SK-N-SH (cell line): ENCODE data around the gene SDC3.

ENCODE experiments used
- EZH2phosphoT487 ChIP-seq: fragments of 200-600 bp; sonication (generic); IDR thresholded peaks from 2 replicates; pipeline ENCODE4 v1.6.1; 2017; ENCODE audit warnings: low read depth, mixed run types, mild to moderate bottlenecking, antibody characterized with exemption, moderate library complexity, borderline replicate concordance
- FOXM1 ChIP-seq: IDR thresholded peaks from 2 replicates; pipeline ENCODE4 v1.4.0; 2012; ENCODE audit warnings: low read depth, mild to moderate bottlenecking
- GATA2 ChIP-seq: sonication (generic); formaldehyde crosslinking; IDR thresholded peaks from 2 replicates; pipeline ENCODE4 v1.5.0; 2020; ENCODE audit warnings: mild to moderate bottlenecking, missing genetic modification reagents
- MEF2A ChIP-seq: IDR thresholded peaks from 2 replicates; pipeline ENCODE4 v1.4.0; 2012; ENCODE audit warnings: low read depth, borderline replicate concordance
- MXI1 ChIP-seq: IDR thresholded peaks from 2 replicates; pipeline ENCODE4 v1.6.1; 2012; ENCODE audit warnings: mild to moderate bottlenecking, low read depth, low read length, improper control_type of control experiment
- NFIC ChIP-seq: IDR thresholded peaks from 2 replicates; pipeline ENCODE4 v1.4.0; 2012; ENCODE audit warnings: borderline replicate concordance
- POLR2AphosphoS5 ChIP-seq: IDR thresholded peaks from 2 replicates; pipeline ENCODE4 v1.6.1; 2012; ENCODE audit warnings: low read depth, low read length
- RAD21 ChIP-seq: IDR thresholded peaks from 2 replicates; pipeline ENCODE4 v1.6.1; 2012; ENCODE audit warnings: mild to moderate bottlenecking, low read length
- SMC3 ChIP-seq: IDR thresholded peaks from 2 replicates; pipeline ENCODE4 v1.6.1; 2012; ENCODE audit warnings: low read depth, low read length, improper control_type of control experiment
- TAF1 ChIP-seq: IDR thresholded peaks from 2 replicates; pipeline ENCODE4 v1.6.1; 2012; ENCODE audit warnings: low read depth, mild to moderate bottlenecking, low read length, moderate library complexity, borderline replicate concordance
- TF ChIP-seq, protein P1 (sequence below): fragments of 200-600 bp; sonication (generic); IDR thresholded peaks from 2 replicates; pipeline ENCODE4 v1.6.1; 2017; ENCODE audit warnings: antibody characterized with exemption, mild to moderate bottlenecking, moderate library complexity
- TF ChIP-seq, protein P2 (sequence below): IDR thresholded peaks from 2 replicates; pipeline ENCODE4 v1.4.0; 2012; ENCODE audit warnings: low read depth
- TF ChIP-seq, protein P3 (sequence below): IDR thresholded peaks from 2 replicates; pipeline ENCODE4 v1.4.0; 2012; ENCODE audit warnings: low read depth, borderline replicate concordance
- TF ChIP-seq, protein P4 (sequence below): IDR thresholded peaks from 2 replicates; pipeline ENCODE4 v1.4.0; 2012; ENCODE audit warnings: low read depth, borderline replicate concordance

DNA sequence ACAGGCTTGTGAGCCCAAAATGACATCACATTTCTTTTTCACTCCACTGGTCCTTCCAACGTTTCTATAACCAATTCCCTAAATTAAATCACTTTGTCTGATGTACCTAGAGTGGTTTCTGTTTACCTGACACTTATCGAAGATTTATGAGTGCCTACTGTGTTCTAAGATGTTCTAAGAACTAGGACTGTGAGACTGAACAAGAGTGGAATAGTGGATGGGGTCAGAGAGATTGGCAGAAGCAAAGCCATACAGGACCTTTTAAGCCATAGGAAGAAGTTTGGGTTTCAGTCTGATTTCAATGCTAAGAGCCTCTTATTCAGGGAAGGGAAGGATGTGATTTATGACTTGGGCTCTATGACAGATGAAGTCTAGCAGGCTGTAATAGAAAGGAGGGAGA is 78.7 kb downstream of the SDC3 start:
- TF ChIP-seq, protein P1, sequence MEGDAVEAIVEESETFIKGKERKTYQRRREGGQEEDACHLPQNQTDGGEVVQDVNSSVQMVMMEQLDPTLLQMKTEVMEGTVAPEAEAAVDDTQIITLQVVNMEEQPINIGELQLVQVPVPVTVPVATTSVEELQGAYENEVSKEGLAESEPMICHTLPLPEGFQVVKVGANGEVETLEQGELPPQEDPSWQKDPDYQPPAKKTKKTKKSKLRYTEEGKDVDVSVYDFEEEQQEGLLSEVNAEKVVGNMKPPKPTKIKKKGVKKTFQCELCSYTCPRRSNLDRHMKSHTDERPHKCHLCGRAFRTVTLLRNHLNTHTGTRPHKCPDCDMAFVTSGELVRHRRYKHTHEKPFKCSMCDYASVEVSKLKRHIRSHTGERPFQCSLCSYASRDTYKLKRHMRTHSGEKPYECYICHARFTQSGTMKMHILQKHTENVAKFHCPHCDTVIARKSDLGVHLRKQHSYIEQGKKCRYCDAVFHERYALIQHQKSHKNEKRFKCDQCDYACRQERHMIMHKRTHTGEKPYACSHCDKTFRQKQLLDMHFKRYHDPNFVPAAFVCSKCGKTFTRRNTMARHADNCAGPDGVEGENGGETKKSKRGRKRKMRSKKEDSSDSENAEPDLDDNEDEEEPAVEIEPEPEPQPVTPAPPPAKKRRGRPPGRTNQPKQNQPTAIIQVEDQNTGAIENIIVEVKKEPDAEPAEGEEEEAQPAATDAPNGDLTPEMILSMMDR: no peak
- TF ChIP-seq MEF2A (no peak), RAD21 (no peak), MXI1 (no peak), SMC3 (no peak), POLR2AphosphoS5 (no peak), EZH2phosphoT487 (no peak), GATA2 (CRISPR knock-in tag) (no peak), NFIC (no peak), TAF1 (no peak), FOXM1 (no peak)
- TF ChIP-seq, protein P2, sequence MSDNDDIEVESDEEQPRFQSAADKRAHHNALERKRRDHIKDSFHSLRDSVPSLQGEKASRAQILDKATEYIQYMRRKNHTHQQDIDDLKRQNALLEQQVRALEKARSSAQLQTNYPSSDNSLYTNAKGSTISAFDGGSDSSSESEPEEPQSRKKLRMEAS: no peak
- TF ChIP-seq, protein P3, sequence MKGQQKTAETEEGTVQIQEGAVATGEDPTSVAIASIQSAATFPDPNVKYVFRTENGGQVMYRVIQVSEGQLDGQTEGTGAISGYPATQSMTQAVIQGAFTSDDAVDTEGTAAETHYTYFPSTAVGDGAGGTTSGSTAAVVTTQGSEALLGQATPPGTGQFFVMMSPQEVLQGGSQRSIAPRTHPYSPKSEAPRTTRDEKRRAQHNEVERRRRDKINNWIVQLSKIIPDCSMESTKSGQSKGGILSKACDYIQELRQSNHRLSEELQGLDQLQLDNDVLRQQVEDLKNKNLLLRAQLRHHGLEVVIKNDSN: no peak
- TF ChIP-seq, protein P4, sequence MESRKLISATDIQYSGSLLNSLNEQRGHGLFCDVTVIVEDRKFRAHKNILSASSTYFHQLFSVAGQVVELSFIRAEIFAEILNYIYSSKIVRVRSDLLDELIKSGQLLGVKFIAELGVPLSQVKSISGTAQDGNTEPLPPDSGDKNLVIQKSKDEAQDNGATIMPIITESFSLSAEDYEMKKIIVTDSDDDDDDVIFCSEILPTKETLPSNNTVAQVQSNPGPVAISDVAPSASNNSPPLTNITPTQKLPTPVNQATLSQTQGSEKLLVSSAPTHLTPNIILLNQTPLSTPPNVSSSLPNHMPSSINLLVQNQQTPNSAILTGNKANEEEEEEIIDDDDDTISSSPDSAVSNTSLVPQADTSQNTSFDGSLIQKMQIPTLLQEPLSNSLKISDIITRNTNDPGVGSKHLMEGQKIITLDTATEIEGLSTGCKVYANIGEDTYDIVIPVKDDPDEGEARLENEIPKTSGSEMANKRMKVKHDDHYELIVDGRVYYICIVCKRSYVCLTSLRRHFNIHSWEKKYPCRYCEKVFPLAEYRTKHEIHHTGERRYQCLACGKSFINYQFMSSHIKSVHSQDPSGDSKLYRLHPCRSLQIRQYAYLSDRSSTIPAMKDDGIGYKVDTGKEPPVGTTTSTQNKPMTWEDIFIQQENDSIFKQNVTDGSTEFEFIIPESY: no peak
